Ammon's horn (tissue), 1 donor: ENCODE measurements around the gene BTBD9.
"Not testable (repeated sequence)": the region's sequence is repeated elsewhere in the genome, so short reads cannot be mapped to it uniquely, and the experiment has no call there.

Experiments used
- DNase-seq: peaks from one replicate; pipeline ENCODE4 v3.0.0-alpha.2; 2016; ENCODE audit warnings: low spot score

The BTBD9 gene

GRCh38 chr6:38387971-38388370 is 251.8 kb downstream of the BTBD9 start:
- DNase-seq = no peak

- DNase-seq = no peak
Measured at GRCh38 chr6:38387461-38387860, 252.3 kb downstream of the BTBD9 start.

DNA sequence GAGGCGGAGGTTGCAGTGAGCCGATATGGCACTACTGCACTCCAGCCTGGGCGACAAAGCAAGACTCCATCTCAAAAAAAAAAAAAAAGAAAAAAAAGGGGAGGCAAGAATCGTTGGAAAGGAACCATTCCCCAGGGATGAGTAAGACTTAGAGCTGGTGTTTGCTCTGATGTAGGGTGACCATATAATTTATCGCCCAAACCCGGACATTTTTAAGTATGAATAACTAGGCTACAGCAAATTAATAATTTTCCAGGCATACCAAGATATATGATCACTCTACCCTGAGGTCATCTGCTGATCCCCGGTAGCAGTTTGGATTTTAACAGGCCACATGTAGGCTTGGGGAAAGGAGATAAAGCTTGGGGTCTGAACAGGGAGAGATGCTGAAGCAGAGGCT is 260.9 kb downstream of the BTBD9 start:
- DNase-seq = no peak

- no peak for DNase-seq
Measured at GRCh38 chr6:38375937-38376336, 263.8 kb downstream of the BTBD9 start.

GRCh38 chr6:38375341-38375740 is 264.4 kb downstream of the BTBD9 start:
- DNase-seq = no peak

DNA sequence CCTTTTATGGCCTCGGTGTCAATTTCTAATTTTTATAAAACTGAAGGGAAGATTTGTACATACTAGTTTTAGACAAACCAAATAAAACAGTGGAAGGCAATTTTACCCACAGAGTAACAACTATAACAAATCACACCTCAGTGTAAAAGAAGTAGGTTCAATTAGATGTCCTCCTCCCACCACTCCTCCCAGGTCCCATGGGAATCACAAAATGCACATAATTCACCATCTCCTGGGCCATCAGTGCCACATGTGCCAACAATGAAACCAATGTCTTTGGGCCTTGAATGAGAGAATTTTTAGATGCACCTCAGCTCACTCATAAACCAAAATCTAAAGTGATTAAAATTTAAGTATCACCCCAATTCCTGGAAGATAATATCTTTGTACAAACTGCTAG is 267.8 kb downstream of the BTBD9 start:
- DNase-seq = no peak

DNA sequence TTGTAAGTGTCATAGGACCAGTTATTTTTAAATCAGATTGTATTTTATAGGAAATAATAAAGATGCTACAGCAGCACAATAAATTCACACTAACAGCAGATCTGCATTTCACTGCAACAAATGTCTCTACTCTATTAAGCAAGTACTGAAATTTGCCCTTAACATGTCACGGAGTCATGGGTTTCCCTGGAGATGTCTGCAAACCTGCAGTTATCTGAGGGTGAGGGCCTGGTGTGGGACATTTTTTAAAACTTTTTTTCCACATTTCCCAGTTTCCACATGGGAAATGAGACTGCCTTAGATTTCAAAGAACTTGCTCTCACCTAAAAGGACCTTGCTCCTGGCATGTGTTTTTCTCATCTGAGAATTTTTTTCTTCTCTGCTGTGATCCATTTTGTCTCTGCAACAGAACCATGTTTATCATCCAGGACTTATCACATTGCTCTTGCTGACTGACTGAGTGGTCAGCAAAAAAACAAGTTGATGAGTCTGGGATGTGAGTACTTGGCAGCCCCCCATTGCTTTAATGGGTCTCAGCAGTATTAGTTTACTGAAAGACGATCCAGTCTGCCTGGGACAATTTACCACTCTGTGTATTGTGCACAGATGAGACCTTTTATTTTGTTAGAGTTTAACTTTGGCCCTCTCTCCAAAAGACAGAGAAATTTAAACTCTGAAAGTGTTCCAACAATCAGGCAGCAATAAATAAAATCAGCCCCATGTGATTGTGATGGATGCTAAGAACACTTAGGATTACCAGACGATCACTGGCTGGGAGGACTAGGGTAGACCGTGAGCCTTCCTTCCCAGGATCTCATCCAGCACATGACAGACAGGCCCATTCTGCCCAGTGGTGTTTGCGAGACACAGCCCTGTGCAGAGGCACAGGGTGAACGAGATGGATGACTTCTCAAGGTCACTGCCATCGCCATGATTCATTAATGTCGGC is 268.8 kb downstream of the BTBD9 start:
- DNase-seq = no peak

GRCh38 chr6:38367231-38367630 is 272.5 kb downstream of the BTBD9 start:
- no peak for DNase-seq

GRCh38 chr6:38366234-38366633 is 273.5 kb downstream of the BTBD9 start:
- no peak for DNase-seq

DNA sequence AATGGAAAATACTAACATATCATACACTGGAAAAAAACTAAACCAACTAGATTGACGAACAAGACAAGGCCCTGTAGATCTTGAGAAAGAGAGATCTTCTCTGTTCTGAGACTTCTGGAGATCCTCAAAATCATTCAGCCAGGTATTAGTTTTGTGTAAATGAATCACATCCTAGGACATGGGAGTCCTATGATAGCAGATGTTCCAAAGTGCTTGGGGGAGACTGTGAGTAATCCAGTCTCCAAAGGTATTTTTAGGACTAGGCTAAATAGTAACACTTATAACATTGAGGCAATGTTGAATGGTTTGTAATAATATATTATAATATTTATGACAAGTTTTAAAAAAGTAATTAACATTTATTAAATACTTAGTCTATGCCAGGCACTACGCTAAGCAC is 275.0 kb downstream of the BTBD9 start:
- DNase-seq = no peak

DNA sequence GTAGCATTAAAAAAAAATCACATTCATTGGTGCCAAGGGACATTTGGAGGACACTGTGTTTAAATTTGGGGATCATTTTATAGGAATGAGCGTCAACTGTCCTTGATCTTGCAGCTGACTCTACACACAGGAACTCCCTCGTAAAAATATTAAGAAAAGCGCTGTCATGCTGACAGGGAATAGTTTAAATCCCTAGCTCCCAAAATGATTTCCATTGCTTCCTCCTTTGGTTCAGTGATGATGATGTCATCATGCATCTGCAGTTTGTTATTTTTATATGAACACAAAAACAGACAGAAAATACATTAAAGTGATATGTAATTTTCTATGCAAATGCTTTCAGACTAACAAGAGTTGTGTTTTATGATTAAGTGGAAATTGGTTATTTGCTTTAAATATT is 275.6 kb downstream of the BTBD9 start:
- DNase-seq = no peak

- DNase-seq = no peak
Measured at GRCh38 chr6:38355519-38355918, 284.2 kb downstream of the BTBD9 start.

- DNase-seq = no peak
Measured at GRCh38 chr6:38354905-38355304, 284.8 kb downstream of the BTBD9 start.

GRCh38 chr6:38354037-38354381 is 285.7 kb downstream of the BTBD9 start:
- no peak for DNase-seq

DNA sequence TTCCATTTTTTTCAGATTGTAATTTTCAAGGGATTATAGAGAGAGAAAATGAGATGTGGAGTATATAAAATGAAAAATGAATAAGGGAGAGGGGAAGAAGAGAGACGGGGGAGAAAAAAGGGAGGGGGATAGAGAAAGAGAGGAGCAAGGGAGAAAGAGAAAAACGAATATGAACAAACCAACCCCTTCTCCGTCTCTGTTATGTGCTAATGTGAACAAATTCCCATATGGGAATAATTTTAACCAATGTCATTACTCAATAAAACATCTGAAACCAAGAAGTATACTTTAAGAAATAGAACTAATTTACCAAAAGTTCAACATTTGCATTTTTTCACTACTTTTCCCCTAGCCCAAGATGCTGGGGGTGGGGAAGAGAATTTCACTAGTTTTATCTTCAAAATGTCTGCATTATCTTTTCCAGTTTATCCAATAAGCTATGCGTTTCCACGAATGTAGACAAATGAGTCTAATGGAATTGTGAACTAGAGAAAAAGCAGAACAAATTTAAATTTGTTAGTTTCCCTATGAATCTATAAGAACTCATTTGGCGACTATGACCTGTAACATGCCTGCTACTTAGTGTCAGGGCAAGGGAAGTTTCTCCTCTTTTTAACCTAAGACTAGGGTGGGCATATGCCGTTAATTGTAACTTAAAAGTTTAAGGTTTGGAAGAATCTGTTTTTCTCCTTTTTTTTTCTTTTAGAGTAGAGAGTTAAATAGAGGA is 286.3 kb downstream of the BTBD9 start:
- DNase-seq = no peak

DNA sequence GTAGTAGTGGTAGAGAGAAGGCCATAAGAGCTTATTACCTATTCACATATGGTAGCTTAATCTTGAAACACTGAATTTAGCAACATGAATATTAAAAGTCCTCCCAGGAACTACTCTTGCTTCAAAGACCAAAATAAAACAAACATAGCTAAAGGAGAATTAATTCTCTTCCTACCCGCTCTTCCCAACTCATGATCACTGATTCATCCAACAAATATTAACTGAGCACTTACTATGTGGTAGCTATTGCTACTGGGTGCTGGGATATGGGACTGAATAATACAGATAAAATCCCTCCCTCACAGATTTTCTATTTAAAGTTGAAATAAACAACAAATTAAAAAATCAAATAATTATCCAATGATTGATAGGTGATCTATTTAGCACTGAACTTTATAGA is 287.1 kb downstream of the BTBD9 start:
- DNase-seq = no peak

GRCh38 chr6:38350942-38351341 is 288.8 kb downstream of the BTBD9 start:
- peak; percentile 52 for DNase-seq

DNA sequence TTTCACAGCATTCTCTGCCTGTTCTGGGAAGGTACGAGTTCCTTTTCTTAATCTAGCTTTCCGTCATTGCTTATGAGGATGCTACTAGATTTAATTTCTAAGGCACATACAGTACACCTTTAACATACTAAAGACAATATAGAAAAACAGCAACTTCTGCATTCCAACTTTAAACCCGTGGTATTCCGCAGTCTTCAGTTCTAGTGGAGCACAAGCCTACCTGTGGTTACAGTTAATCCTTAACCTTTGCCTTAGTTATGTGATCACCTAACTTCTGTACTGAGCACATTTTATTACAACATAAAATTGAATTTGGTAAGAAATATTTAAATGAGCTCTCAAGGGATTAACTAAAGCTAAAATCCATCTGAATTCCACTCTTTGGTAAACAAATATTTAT is 289.5 kb downstream of the BTBD9 start:
- DNase-seq = no peak

DNA sequence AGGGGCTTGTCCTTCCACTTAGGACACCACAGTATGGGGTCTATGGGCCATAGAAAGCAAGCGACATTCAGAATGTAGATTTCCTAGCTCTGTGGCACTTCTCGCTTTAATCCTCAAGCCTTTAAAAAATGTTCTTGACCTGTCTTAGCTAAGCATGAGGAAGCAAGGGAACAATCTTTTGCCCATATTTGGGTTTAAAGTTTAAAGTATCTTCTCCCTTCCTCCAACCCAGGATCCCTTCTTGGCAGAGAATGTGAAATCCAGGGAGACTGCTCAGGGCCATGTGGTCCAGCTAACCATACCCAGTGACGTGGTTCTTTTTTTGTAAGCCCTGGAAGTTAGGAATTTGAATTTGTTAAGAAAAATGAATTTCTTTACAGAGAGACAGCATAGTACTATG is 289.9 kb downstream of the BTBD9 start:
- no peak for DNase-seq

- DNase-seq = no peak
Measured at GRCh38 chr6:38349221-38349620, 290.5 kb downstream of the BTBD9 start.

- DNase-seq = peak; percentile 30
Measured at GRCh38 chr6:38348371-38348770, 291.4 kb downstream of the BTBD9 start.

GRCh38 chr6:38347829-38348228 is 291.9 kb downstream of the BTBD9 start:
- DNase-seq = not testable (repeated sequence)

DNA sequence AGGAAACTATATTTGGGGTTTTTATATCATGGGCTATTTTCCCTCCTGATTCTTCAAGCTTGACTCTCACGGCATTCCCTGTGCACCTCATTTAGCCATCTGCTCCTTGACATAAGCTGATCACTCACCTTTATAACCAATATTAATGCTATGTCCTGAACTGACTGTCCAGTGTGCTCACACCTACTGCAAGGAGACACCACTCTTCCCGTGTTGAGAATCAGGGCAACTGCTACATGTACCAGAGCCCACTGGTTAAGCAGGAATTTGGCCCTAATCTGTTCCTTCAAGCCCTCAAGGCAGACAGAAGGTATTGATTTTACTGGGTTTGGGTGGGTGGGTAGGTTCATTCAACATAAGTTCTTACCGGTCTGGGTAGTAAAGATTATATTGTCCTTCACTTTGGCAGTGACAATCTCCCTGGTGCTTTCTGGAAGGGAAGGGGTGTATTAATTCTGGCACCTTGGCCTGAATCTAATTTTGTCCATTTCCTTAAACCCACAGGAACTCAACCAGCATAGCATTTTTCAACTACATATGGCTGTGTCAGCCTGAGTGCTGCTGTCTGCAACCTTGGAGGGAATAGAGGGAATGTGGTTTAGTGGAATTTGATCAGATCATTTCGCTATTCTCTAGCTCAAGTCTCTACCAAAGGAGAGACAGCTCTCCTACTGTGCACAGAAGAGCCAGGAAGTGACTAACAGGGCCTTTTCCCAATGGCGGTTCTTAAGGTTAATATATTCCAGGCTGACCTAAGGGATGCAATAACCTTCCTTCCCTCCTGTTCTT is 293.2 kb downstream of the BTBD9 start:
- DNase-seq = no peak
